COLO829 (cell line): Measurements from ENCODE around the gene NMRK2.
"Not testable (repeated sequence)": the region's sequence is repeated elsewhere in the genome, so short reads cannot be mapped to it uniquely, and the experiment has no call there.

ENCODE experiments used
- DNase-seq: peaks from one replicate; pipeline ENCODE4 v3.0.0; 2012; ENCODE audit warnings: low spot score

Gene NMRK2

GRCh38 chr19:3936506-3937442 is 3.9 kb downstream of the NMRK2 start:
- DNase-seq = no peak

GRCh38 chr19:3938300-3938950 is 5.6 kb downstream of the NMRK2 start:
- not testable (repeated sequence) for DNase-seq

- no peak for DNase-seq
Observed at GRCh38 chr19:3942790-3943409, 10.0 kb downstream of the NMRK2 start.

- no peak for DNase-seq
Observed at GRCh38 chr19:3944018-3944721, 11.3 kb downstream of the NMRK2 start.

GRCh38 chr19:3945838-3946237 is 13.0 kb downstream of the NMRK2 start:
- no peak for DNase-seq

- not testable (repeated sequence) for DNase-seq
Observed at GRCh38 chr19:3947316-3947933, 14.6 kb downstream of the NMRK2 start.

- no peak for DNase-seq
Observed at GRCh38 chr19:3949294-3949693, 16.4 kb downstream of the NMRK2 start.

- no peak for DNase-seq
Observed at GRCh38 chr19:3949997-3950859, 17.4 kb downstream of the NMRK2 start.

GRCh38 chr19:3950871-3951861 is 18.3 kb downstream of the NMRK2 start:
- DNase-seq = no peak

- DNase-seq = not testable (repeated sequence)
Observed at GRCh38 chr19:3952755-3953276, 19.9 kb downstream of the NMRK2 start.

- no peak for DNase-seq
Observed at GRCh38 chr19:3954107-3954506, 21.2 kb downstream of the NMRK2 start.

- DNase-seq = not testable (repeated sequence)
Observed at GRCh38 chr19:3955276-3955675, 22.4 kb downstream of the NMRK2 start.

- DNase-seq = no peak
Observed at GRCh38 chr19:3955688-3956087, 22.8 kb downstream of the NMRK2 start.

- no peak for DNase-seq
Observed at GRCh38 chr19:3958836-3959765, 26.2 kb downstream of the NMRK2 start.

- no peak for DNase-seq
Observed at GRCh38 chr19:3959766-3960131, 26.9 kb downstream of the NMRK2 start.

GRCh38 chr19:3961007-3961406 is 28.1 kb downstream of the NMRK2 start:
- no peak for DNase-seq

- DNase-seq = no peak
Observed at GRCh38 chr19:3963458-3964255, 30.8 kb downstream of the NMRK2 start.
